GM12892 (cell line): Measurements from ENCODE around the gene KIF1C.

Source experiments
- POLR2A ChIP-seq: IDR thresholded peaks from 2 replicates; pipeline ENCODE4 v1.6.1; 2011; ENCODE audit warnings: low read depth, low read length, control low read depth
- POLR2AphosphoS5 ChIP-seq: IDR thresholded peaks from 2 replicates; pipeline ENCODE4 v1.6.1; 2011; ENCODE audit warnings: low read depth, low read length, control low read depth

GRCh38 chr17:4978726-4979125 is 19.0 kb upstream of the KIF1C start:
- TF ChIP-seq POLR2A (no peak), POLR2AphosphoS5 (no peak)
